GM19468 (cell line): Measurements from ENCODE around the gene VSIG8.

Source experiments
- ATAC-seq: cut with Tn5 transposase; IDR thresholded peaks from one replicate; pipeline ENCODE4 v1.9.1; 2021; ENCODE audit warnings: mild to moderate bottlenecking, moderate library complexity, moderate number of reproducible peaks; ENCODE audit not compliant: unreplicated experiment; ENCODE audit errors: extremely low read depth

Gene VSIG8

DNA sequence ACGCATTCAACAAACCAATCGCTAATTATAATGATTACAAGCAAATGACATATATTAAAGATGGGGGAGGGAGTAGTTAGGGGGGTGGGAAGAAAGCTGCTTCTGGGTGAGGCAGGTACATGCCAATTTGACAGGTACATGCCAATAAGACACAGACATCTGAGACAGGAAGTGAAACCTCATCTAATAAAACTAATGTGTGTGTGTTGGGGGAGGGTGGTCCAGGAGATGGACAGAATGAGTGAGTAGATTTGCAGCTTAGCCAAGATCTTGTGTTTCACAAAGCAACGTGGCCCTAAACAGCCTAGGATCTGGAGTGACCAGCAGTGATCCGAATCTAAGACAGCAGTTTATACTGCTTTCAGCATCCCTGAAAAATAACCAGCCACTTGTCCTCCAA, 26.7 kb upstream of the VSIG8 start:
- no peak for ATAC-seq

- no peak for ATAC-seq
These were observed 21.8 kb upstream of the VSIG8 start for GRCh38 chr1:159884296-159884695.

GRCh38 chr1:159883134-159883533, 20.7 kb upstream of the VSIG8 start:
- ATAC-seq: no peak

- ATAC-seq: no peak
These were observed 20.0 kb upstream of the VSIG8 start for GRCh38 chr1:159882527-159882862.

- ATAC-seq: no peak
These were observed 19.4 kb upstream of the VSIG8 start for GRCh38 chr1:159881622-159882526.

GRCh38 chr1:159880430-159880829, 18.0 kb upstream of the VSIG8 start:
- no peak for ATAC-seq

DNA sequence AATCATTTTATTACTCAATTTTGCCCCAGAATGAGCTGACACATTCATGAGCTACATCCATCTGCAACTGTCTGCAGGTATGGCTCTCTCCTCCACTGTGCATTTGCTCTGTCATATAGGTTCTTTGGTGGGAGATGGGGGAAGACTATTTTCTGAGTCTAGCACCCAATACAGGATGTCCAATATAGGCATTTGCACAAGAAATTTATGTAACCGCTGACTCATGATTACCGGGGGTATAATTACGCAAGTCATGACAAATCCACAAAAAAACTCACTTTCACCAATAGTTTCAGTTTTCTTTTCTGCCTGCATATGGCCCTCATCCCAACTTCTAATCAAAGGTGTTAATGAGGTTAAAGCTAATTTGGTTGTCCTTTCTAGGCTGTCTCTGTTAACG, 17.5 kb upstream of the VSIG8 start:
- no peak for ATAC-seq

- ATAC-seq: no peak
These were observed 16.7 kb upstream of the VSIG8 start for GRCh38 chr1:159879136-159879535.

DNA sequence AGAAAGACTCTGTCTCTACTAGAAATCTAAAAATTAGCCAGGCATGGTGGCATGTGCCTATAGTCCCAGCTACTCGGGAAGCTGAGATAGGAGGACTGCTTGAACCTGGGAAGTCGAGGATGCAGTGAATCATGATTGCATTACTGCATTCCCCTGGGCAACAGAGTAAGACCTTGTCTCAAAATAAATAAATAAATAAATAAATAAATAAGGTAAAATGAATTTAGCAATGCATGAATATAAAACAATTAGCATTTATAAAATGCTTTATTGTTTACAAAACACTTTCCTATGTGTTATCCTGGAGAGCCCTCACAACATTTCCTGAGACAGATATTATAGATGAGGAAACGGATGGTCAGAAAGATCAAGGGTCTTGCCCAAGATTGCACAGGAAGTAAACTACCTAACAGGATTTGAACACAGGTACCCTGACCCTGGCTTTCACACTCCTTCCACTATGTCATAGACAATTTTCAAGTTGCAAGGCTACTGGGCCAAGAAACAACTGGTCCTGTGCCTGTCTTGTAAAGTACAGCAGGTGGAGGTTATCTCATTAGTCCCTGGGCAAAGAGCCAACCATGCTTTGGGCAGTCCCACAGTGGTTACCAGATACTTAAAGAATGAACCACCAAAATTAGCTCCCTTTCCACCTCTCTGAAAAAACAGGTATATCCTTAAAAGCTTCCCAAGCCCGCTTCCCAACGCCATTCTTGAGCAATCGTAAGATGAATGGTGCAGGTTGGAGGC, 15.4 kb upstream of the VSIG8 start:
- no peak for ATAC-seq

DNA sequence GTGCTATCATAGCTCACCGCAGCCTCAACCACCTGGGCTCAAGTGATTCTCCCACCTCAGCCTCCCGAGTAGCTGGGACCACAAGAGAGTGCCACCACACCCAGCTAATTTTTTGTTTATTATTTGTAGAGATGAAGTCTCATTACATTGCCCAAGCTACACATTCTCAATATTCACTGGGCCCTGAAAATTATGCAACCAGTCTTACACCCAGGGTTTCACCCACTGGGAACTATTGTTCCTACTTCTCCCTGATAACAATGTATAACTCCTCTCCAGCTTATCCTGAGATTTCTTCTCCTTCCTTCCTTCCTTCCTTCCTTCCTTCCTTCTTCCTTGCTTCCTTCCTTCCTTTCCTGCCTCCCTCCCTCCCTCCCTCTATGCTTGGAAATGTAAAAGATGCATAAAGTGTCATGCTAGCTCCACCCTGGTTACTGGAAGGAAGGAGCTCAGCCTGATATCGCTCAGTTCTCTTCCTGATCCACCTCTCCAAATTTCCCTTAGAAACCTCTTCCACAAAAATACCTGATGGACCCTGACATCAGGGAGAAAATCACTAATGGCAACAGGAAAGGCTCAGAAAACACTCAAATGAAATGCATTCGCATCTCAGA, 11.2 kb upstream of the VSIG8 start:
- no peak for ATAC-seq

DNA sequence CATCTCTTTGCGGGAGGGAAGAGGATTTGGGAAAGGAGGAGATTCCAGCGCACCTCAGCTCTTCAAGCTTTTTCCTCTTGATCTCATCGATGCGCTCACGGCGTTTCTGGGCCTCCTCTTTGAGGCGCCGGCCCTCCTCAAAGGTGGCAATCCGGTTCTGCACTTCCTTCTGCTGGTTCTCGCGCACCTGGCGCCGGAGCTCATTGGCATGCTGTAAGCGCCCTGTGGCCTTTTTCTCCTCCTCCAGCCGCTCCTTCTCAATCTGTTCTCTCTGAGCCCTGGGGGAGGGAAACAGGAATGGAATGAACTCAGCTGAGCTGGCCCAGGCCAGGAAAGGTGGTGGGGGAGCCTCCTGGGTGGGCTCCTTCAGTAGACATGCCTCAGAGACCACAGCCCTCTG, 10.4 kb upstream of the VSIG8 start:
- no peak for ATAC-seq

- no peak for ATAC-seq
These were observed 8.2 kb upstream of the VSIG8 start for GRCh38 chr1:159870704-159871103.

GRCh38 chr1:159869607-159870006, 7.2 kb upstream of the VSIG8 start:
- no peak for ATAC-seq

GRCh38 chr1:159869173-159869572, 6.7 kb upstream of the VSIG8 start:
- no peak for ATAC-seq

- ATAC-seq: no peak
These were observed 6.3 kb upstream of the VSIG8 start for GRCh38 chr1:159868766-159869165.

GRCh38 chr1:159867664-159868026, 5.2 kb upstream of the VSIG8 start:
- no peak for ATAC-seq

DNA sequence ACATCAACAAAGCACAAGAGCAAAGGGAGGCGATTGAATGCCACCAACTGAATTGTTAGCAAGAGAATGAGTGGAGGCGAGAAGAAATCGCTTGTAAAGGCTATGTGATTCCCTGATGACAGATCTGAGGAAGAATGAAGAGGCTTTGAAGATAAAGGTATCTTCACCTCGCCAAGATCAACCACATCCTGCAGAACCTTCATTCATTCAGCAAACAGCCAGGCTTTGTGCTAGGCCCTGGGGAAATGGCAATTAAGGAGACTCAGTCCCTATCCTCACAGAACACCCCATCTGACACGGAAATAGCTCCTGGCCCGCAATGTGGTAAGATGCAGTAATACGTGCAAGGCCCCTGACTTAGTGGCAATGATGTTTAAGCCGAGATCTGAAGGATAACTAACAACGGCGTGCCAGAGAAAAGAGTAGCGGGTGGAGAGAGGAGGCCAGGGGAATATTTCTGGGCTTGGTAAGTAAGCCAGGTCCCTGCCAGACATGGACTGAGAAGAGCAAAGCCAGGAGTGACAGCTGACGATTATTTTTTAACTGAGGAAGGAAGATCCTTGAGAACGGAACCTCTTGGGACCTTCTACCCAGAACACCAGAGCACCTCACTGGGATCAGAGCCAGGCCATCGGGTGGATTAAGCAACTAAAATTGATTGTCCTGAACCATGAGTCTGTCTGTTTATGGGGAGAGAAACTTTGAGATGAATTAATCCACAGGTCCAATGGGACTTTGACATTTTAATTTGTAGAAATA, 4.6 kb upstream of the VSIG8 start:
- no peak for ATAC-seq

- ATAC-seq: no peak
These were observed 3.6 kb upstream of the VSIG8 start for GRCh38 chr1:159866066-159866465.

- no peak for ATAC-seq
These were observed 1.8 kb upstream of the VSIG8 start for GRCh38 chr1:159864262-159864661.

GRCh38 chr1:159862031-159862430, 426 bp downstream of the VSIG8 start:
- ATAC-seq: no peak

- no peak for ATAC-seq
These were observed 1.2 kb downstream of the VSIG8 start for GRCh38 chr1:159861218-159861617.
